GM12878 (cell line): ENCODE data around the gene OR13C4.

Source experiments
- CTCF ChIP-seq, 3 experiments: IDR thresholded peaks in 2 of 3; conservative IDR thresholded peaks in 1 of 3; 2 replicates each; pipeline ENCODE4 v1.5.1; 2011; ENCODE audit warnings: low read depth in 3 of 3, low read length in 3 of 3, mild to moderate bottlenecking in 3 of 3, control low read depth in 2 of 3, moderate library complexity in 2 of 3, inconsistent platforms in 1 of 3, mixed read lengths in 1 of 3; ENCODE audit not compliant: control insufficient read depth in 2 of 3, insufficient read depth in 1 of 3; ENCODE audit errors: extremely low read depth in 1 of 3
- E2F4 ChIP-seq: IDR thresholded peaks from 2 replicates; pipeline ENCODE4 v1.6.1; 2012; ENCODE audit warnings: low read depth, low read length, improper control_type of control experiment
- ESRRA ChIP-seq: IDR thresholded peaks from 2 replicates; pipeline ENCODE4 v1.6.1; 2012; ENCODE audit warnings: mild to moderate bottlenecking, low read length, improper control_type of control experiment
- FOXK2 ChIP-seq: fragments of 450-650 bp; IDR thresholded peaks from 2 replicates; pipeline ENCODE4 v1.6.1; 2017; ENCODE audit warnings: mild to moderate bottlenecking, moderate library complexity
- HDAC6 ChIP-seq: fragments of 200-600 bp; sonication (generic); IDR thresholded peaks from one replicate; pipeline ENCODE4 v1.8.0; 2017; ENCODE audit warnings: antibody characterized with exemption; ENCODE audit not compliant: unreplicated experiment
- HDGF ChIP-seq: fragments of 450-650 bp; IDR thresholded peaks from 2 replicates; pipeline ENCODE4 v1.6.1; 2016; ENCODE audit warnings: antibody characterized with exemption
- POLR2AphosphoS5 ChIP-seq: IDR thresholded peaks from 2 replicates; pipeline ENCODE4 v1.6.1; 2011; ENCODE audit warnings: mild to moderate bottlenecking, low read length, inconsistent platforms
- TAF1 ChIP-seq: IDR thresholded peaks from 2 replicates; pipeline ENCODE4 v1.6.1; 2011; ENCODE audit warnings: mild to moderate bottlenecking, low read depth, low read length, borderline replicate concordance

GRCh38 chr9:104536756-104537155 lies 9.7 kb upstream of the OR13C4 start, which contains the start of gene OR13C3:
- TF ChIP-seq CTCF (IDR thresholded peaks at IDR 0.05 in 2 of 3, conservative IDR thresholded peaks at IDR 0.05 in 1 of 3; ENCODE audit: control insufficient read depth in 2 of 3, extremely low read depth in 1 of 3, insufficient read depth in 1 of 3, low read depth in 3 of 3, low read length in 3 of 3) (no peak), HDGF (no peak), POLR2AphosphoS5 (no peak), HDAC6 (no peak), TAF1 (no peak), FOXK2 (no peak), ESRRA (no peak), E2F4 (no peak)
